ENCODE results near the gene PEPD.
"Not testable (repeated sequence)": the region's sequence is repeated elsewhere in the genome, so short reads cannot be mapped to it uniquely, and the experiment has no call there.

Gene PEPD

GRCh38 chr19:33496038-33496895, 25.3 kb downstream of the PEPD start:
- no peak for DNase-seq

GRCh38 chr19:33493401-33494275, 28.0 kb downstream of the PEPD start:
- no peak for DNase-seq

- no peak for DNase-seq
Measured at GRCh38 chr19:33492951-33493350, 28.6 kb downstream of the PEPD start.

GRCh38 chr19:33492090-33492489, 29.5 kb downstream of the PEPD start:
- no peak for DNase-seq

GRCh38 chr19:33490596-33490995, 31.0 kb downstream of the PEPD start:
- DNase-seq, result not testable (repeated sequence)

- DNase-seq, result no peak
Measured at GRCh38 chr19:33490041-33490451, 31.5 kb downstream of the PEPD start.

GRCh38 chr19:33488826-33489225, 32.8 kb downstream of the PEPD start:
- DNase-seq, result no peak

GRCh38 chr19:33487901-33488800, 33.4 kb downstream of the PEPD start:
- no peak for DNase-seq

GRCh38 chr19:33486936-33487811, 34.4 kb downstream of the PEPD start:
- DNase-seq, result no peak

- DNase-seq, result no peak
Measured at GRCh38 chr19:33486407-33486806, 35.2 kb downstream of the PEPD start.

- no peak for DNase-seq
Measured at GRCh38 chr19:33484226-33484774, 37.3 kb downstream of the PEPD start.

GRCh38 chr19:33482476-33482875, 39.1 kb downstream of the PEPD start:
- no peak for DNase-seq

GRCh38 chr19:33481863-33482262, 39.7 kb downstream of the PEPD start:
- no peak for DNase-seq

GRCh38 chr19:33479570-33479969, 42.0 kb downstream of the PEPD start:
- not testable (repeated sequence) for DNase-seq

- DNase-seq, result no peak
Measured at GRCh38 chr19:33477781-33478180, 43.8 kb downstream of the PEPD start.

- no peak for DNase-seq
Measured at GRCh38 chr19:33476151-33476707, 45.4 kb downstream of the PEPD start.

GRCh38 chr19:33473653-33474305, 47.8 kb downstream of the PEPD start:
- DNase-seq, result no peak

- DNase-seq, result no peak
Measured at GRCh38 chr19:33472691-33473652, 48.6 kb downstream of the PEPD start.

GRCh38 chr19:33472226-33472625, 49.4 kb downstream of the PEPD start:
- DNase-seq, result no peak

Measured in NCI-H345 (cell line).